ENCODE measurements around the gene PTPN3. TPM values are rescaled to one million over a fixed set of nuclear protein-coding genes. Genes with fewer than 3 reads are reported as not detected.

Gene PTPN3
- total RNA-seq, 1 experiment from 2014 or later: 1.1 TPM

DNA sequence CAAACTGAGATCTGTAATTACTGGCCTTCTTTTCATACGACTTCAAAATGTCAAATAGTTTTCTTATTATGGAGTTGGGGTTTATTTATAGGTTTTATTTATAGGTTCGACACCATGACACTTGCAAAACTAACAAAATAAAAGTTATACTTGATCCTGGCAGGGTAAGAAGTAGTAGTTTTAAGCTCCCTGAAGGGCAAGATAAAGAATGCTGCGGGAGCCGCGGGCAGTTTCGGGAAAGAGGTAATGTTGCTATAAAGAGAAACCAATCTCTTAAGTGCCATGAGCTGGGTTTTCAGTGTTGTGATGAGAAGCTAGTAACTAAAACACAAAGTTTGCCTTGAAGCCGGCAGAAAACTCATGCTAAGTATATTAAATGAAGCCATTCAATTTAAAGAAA, 24.8 kb downstream of the PTPN3 start:
- Histone ChIP-seq H3K4me1 (ENCODE audit: insufficient read depth, low read length, poor library complexity, severe bottlenecking) (no peaks in the 10 kb centered on the region), H3K27me3 (replicated peaks; ENCODE audit: insufficient read depth, low read depth, low read length, poor library complexity) (no peaks in the 10 kb centered on the region), H3K36me3 (ENCODE audit: insufficient read depth, low read length, poor library complexity, severe bottlenecking) (no peaks in the 10 kb centered on the region), H3K9me3 (ENCODE audit: low read depth, low read length, poor library complexity, severe bottlenecking) (no peaks in the 10 kb centered on the region), H3K4me3 (ENCODE audit: low read depth, low read length, poor library complexity, severe bottlenecking) (no peak overlapping the region), H3K27ac (ENCODE audit: low read depth, low read length, poor library complexity, severe bottlenecking) (no peak overlapping the region)
- intact Hi-C loops (cut with micrococcal nuclease; ENCODE audit: unreplicated experiment): no loop called here
- no peak for DNase-seq (ENCODE audit: low spot score)
- POLR2A ChIA-PET (ENCODE audit: low non-redundant PET): no interaction called here
- BruUV-seq (replicated peaks): no TSS peak
- CTCF ChIA-PET: no interaction called here
- TF ChIP-seq CTCF (conservative IDR thresholded peaks at IDR 0.05; ENCODE audit: low read depth, low read length) (no peak), EZH2 (IDR thresholded peaks at IDR 0.05; ENCODE audit: borderline replicate concordance, low read depth, low read length, poor library complexity, severe bottlenecking) (no peak)

GRCh38 chr9:109471475-109472393, 26.4 kb downstream of the PTPN3 start:
- POLR2A ChIA-PET (ENCODE audit: low non-redundant PET): no interaction called here
- Histone ChIP-seq H3K9me3 (ENCODE audit: low read depth, low read length, poor library complexity, severe bottlenecking) (no peaks in the 10 kb centered on the region), H3K27ac (ENCODE audit: low read depth, low read length, poor library complexity, severe bottlenecking) (no peak overlapping the region), H3K4me1 (ENCODE audit: insufficient read depth, low read length, poor library complexity, severe bottlenecking) (no peaks in the 10 kb centered on the region), H3K4me3 (ENCODE audit: low read depth, low read length, poor library complexity, severe bottlenecking) (no peak overlapping the region), H3K36me3 (ENCODE audit: insufficient read depth, low read length, poor library complexity, severe bottlenecking) (no peaks in the 10 kb centered on the region), H3K27me3 (replicated peaks; ENCODE audit: insufficient read depth, low read depth, low read length, poor library complexity) (no peaks in the 10 kb centered on the region)
- BruUV-seq (replicated peaks): no TSS peak
- DNase-seq (ENCODE audit: low spot score): no peak
- CTCF ChIA-PET: no interaction called here
- TF ChIP-seq CTCF (conservative IDR thresholded peaks at IDR 0.05; ENCODE audit: low read depth, low read length): no peak
- no peak for TF ChIP-seq EZH2 (IDR thresholded peaks at IDR 0.05; ENCODE audit: borderline replicate concordance, low read depth, low read length, poor library complexity, severe bottlenecking)
- intact Hi-C loops (cut with micrococcal nuclease; ENCODE audit: unreplicated experiment): no loop called here

GRCh38 chr9:109469646-109470358, 28.3 kb downstream of the PTPN3 start:
- Histone ChIP-seq H3K4me3 (ENCODE audit: low read depth, low read length, poor library complexity, severe bottlenecking) (no peak overlapping the region), H3K27ac (ENCODE audit: low read depth, low read length, poor library complexity, severe bottlenecking) (no peak overlapping the region), H3K9me3 (ENCODE audit: low read depth, low read length, poor library complexity, severe bottlenecking) (no peaks in the 10 kb centered on the region), H3K4me1 (ENCODE audit: insufficient read depth, low read length, poor library complexity, severe bottlenecking) (no peaks in the 10 kb centered on the region), H3K36me3 (ENCODE audit: insufficient read depth, low read length, poor library complexity, severe bottlenecking) (no peaks in the 10 kb centered on the region), H3K27me3 (replicated peaks; ENCODE audit: insufficient read depth, low read depth, low read length, poor library complexity) (no peaks in the 10 kb centered on the region)
- CTCF ChIA-PET: interaction anchor here (0.6 to 1.7 kb wide), 4 partner anchors 13 to 412 kb away, joined by 3 to 18 read pairs (median 6); no protein-coding TSS in a partner anchor
- intact Hi-C loops (cut with micrococcal nuclease; ENCODE audit: unreplicated experiment): loop anchor here (1.0 to 5.0 kb wide), 2 partner anchors 30 to 228 kb away; no protein-coding TSS in a partner anchor
- peak; percentile 76 for DNase-seq (ENCODE audit: low spot score)
- TF ChIP-seq EZH2 (IDR thresholded peaks at IDR 0.05; ENCODE audit: borderline replicate concordance, low read depth, low read length, poor library complexity, severe bottlenecking) (no peak), CTCF (conservative IDR thresholded peaks at IDR 0.05; ENCODE audit: low read depth, low read length) (peak; percentile 89)
- POLR2A ChIA-PET (ENCODE audit: low non-redundant PET): no interaction called here
- no TSS peak for BruUV-seq (replicated peaks)
